NCI-H510A treated with DMSO at 0.1 percent for 48 hours (cell line): ENCODE data around the gene ZNF43.
A peak's percentile ranks its signal among the peaks of the same experiment; 100 is the strongest.
"Not testable (repeated sequence)": the region's sequence is repeated elsewhere in the genome, so short reads cannot be mapped to it uniquely, and the experiment has no call there.

ENCODE experiments used
- DNase-seq: peaks from one replicate; lab custom pipeline; 2025; lab: John Stamatoyannopoulos, UW

ZNF43 gene

GRCh38 chr19:21808400-21809000 is 27.5 kb downstream of the ZNF43 start:
- DNase-seq = not testable (repeated sequence)

GRCh38 chr19:21789466-21790085 is 46.4 kb downstream of the ZNF43 start:
- DNase-seq = no peak

- no peak for DNase-seq
Observed at GRCh38 chr19:21786936-21787335, 49.0 kb downstream of the ZNF43 start.

- DNase-seq = not testable (repeated sequence)
Observed at GRCh38 chr19:21775792-21776191, 60.2 kb downstream of the ZNF43 start.

GRCh38 chr19:21767065-21767800 is 68.7 kb downstream of the ZNF43 start, which contains the start of gene ZNF100:
Gene ZNF100, minus strand, starts transcription at chr19:21767579. Its CDS starts 150 bp downstream, at chr19:21767429.
- DNase-seq = peak; percentile 86

GRCh38 chr19:21766705-21767064 is 69.3 kb downstream of the ZNF43 start:
- not testable (repeated sequence) for DNase-seq

- DNase-seq = no peak
Observed at GRCh38 chr19:21765151-21765550, 70.8 kb downstream of the ZNF43 start.

GRCh38 chr19:21761547-21761946 is 74.4 kb downstream of the ZNF43 start:
- not testable (repeated sequence) for DNase-seq

- no peak for DNase-seq
Observed at GRCh38 chr19:21758296-21758695, 77.7 kb downstream of the ZNF43 start.

GRCh38 chr19:21755555-21755954 is 80.4 kb downstream of the ZNF43 start:
- not testable (repeated sequence) for DNase-seq
